ENCODE measurements around the gene HRH2.
"Not testable (repeated sequence)": the region's sequence is repeated elsewhere in the genome, so short reads cannot be mapped to it uniquely, and the experiment has no call there.

HRH2 gene

DNA sequence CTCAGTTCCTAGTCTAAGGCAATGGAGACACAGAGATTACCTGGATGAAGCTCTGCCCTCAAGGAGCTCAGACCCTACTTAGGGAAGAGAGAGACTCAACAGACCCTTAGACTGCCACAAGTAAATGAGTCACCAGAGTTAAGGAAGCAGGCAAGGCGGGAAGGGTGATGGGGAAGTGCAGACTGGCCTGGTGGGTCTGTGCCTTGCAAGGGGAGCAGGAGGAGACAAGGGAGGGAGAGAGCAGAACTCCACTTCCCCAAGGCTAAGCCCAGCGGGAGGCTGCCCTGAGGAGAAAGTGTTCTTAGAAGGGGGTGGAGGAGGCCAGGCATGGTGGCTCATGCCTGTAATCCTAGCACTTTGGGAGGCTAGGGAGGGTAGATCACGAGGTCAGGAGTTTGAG is 83.7 kb downstream of the HRH2 start:
- DNase-seq (ENCODE audit: low spot score), result no peak

DNA sequence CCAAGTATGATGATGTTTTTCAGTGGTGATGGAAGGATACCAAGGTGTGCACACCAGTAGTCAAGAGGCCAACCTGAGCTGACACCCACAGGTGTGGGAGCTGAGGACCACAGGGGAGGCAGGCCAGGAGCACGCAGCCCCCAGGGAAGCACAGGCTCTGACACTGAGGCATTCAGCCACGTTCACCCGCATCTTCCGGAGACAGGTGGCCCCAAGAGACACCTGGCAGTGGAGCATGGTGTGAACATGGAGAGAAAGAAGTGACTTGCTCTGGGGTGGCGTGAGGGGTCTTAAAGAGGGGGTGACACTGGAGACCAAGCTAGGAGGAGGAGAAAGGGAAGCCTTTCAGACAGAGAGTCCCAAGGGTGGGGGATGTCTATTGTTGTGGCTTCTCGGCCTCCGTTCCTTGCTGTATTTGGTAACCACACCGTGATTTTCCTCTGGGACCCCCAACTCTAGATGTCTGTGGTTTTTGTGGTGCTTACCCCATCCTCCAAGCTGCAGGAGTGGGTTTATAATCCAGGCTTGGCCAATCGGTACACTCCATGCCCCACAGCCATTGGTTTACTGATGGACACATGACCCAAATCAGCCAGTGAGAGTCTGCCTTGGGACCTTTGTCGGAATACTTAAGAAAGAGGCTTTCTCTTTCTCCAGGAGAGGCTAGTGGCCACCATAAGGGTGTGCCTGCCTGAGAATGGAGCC is 84.6 kb downstream of the HRH2 start:
- DNase-seq (ENCODE audit: low spot score), result no peak

GRCh38 chr5:175743676-175744210 is 85.9 kb downstream of the HRH2 start:
- no peak for DNase-seq (ENCODE audit: low spot score)

GRCh38 chr5:175745210-175745609 is 87.3 kb downstream of the HRH2 start:
- DNase-seq (ENCODE audit: low spot score), result no peak

DNA sequence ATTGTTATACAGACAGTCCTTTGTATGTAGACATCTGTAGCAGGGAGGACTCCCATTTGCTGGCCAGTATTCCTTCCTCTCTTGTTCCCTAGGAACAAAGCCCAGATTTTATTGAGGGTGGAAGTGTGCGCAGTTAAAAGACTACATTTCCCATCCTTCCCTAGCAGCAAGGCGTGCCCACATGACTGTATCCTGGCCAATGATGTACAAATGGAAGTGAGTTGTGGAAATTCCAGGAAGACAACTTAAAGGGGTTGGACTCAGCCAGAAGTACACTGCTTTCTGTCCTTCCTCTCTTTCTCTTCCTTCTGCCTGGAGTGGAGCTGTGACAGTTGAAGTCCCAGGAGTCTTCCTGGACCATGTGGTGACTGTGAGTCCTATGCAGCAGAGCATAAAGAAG is 89.0 kb downstream of the HRH2 start:
- peak; percentile 78 for DNase-seq (ENCODE audit: low spot score)

GRCh38 chr5:175747539-175748060 is 89.7 kb downstream of the HRH2 start:
- no peak for DNase-seq (ENCODE audit: low spot score)

DNA sequence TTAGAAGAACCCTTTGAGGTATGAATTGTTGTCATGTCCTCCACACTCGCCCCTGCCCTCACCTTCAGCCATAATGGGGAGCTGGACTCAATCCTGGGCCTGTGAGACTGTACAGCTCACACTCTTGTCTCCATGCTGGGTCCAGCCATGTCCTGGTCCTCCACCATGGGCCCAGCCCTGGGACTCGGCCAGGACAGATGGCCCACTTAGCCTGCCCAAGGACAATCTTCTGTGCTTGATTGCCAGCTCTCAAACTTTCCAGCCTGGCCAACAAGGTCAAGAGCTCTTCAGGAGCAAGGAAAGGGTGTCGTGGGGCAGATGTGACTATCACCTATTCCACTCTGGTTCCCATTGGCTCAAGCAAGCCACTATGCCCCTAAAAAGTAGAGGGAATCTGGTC is 90.8 kb downstream of the HRH2 start:
- no peak for DNase-seq (ENCODE audit: low spot score)

DNA sequence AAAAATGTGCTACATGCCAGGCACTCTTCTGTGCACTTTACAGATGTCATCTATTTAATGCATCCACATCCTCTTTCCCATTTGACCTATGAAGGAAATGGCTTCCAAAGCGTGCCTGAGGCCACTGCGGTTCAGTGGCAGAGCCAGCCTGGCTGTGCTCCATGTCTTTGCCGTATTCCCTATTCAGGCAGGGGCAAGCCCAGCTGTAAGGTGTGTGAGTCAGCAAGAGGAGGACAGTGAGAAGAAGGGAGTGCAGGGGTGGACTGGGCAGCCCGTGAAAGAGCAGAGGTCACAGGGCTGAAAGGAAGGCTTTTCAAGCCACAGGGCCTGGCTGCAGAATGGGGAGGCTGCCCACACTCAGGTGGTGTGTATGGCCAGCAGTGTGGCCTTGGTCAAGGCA is 91.7 kb downstream of the HRH2 start:
- no peak for DNase-seq (ENCODE audit: low spot score)

DNA sequence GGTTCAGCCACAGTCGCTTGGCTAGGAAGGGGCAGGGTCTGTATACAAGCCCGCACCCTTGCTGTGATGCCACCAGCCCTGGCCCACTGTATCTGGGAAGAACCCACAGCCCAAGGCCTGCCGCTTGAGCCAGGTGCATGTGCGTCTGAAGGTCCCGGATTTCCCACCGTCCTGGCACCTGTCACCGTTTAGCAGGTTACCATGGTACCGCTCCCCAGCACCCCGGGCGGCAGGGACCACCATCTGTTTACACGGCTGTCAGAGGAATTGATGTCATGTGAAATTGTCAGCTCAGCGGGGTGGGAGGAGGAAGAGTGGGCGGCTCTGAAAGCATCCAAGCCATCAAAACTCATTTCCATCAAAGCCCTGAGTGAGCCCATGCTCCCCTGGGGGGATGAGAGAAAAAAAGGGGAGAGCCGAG is 92.7 kb downstream of the HRH2 start:
- DNase-seq (ENCODE audit: low spot score), result no peak

DNA sequence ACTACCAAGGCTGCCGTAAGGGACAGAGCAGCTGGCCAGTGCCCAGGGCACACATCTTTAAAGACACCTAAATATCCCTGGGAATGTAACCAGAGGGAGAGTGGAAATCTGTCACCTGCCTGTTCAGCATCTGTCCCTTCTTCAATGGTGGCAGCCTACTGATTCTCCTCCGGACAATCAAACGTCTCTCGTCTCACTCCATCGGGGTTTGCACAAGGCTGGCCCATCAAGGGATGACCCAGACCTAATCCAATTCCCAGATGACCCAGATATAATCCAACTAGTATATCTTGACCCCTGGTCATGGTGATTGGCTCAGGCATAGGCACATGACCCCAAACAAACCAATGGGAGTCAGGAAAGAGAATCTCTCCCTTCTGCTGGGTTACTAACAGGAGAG is 93.5 kb downstream of the HRH2 start:
- DNase-seq (ENCODE audit: low spot score), result no peak

- DNase-seq (ENCODE audit: low spot score), result no peak
Measured at GRCh38 chr5:175752826-175753535, 95.1 kb downstream of the HRH2 start.

GRCh38 chr5:175753536-175754402 is 95.9 kb downstream of the HRH2 start:
- no peak for DNase-seq (ENCODE audit: low spot score)

- DNase-seq (ENCODE audit: low spot score), result not testable (repeated sequence)
Measured at GRCh38 chr5:175759991-175760390, 102.1 kb downstream of the HRH2 start.

Measured in globus pallidus (tissue), 1 donor.